HG03575 (cell line): ENCODE measurements around the gene RPP38.

Source experiments
- ATAC-seq: cut with Tn5 transposase; IDR thresholded peaks from one replicate; pipeline ENCODE4 v1.9.1; 2021; ENCODE audit not compliant: unreplicated experiment, insufficient number of reproducible peaks, low FRiP score; ENCODE audit errors: extremely low read depth

The RPP38 gene

GRCh38 chr10:15146366-15146765 is 49.2 kb downstream of the RPP38 start:
- ATAC-seq, result no peak

- no peak for ATAC-seq
These were observed 50.6 kb downstream of the RPP38 start for GRCh38 chr10:15147594-15148392.

- no peak for ATAC-seq
These were observed 52.1 kb downstream of the RPP38 start for GRCh38 chr10:15149042-15149771.

GRCh38 chr10:15150563-15150962 is 53.4 kb downstream of the RPP38 start:
- ATAC-seq, result no peak

GRCh38 chr10:15152556-15152955 is 55.4 kb downstream of the RPP38 start:
- no peak for ATAC-seq
